GM12878 (cell line): ENCODE results near the gene CYP3A7. TPM values are rescaled to one million over a fixed set of nuclear protein-coding genes. Genes with fewer than 3 reads are reported as not detected.

Source experiments
- ATAC-seq: fragments of 200-7000 bp; cut with Tn5 transposase; 3 replicates; pipeline ENCODE4 v1.9.1; 2020; ENCODE audit warnings: mild to moderate bottlenecking, moderate library complexity
- BruUV-seq: library from RNA; stranded (reverse); fragments of 400-500 nt; replicated peaks from 2 replicates; lab custom pipeline; 2021; lab: Mats Ljungman, UMichigan
- CTCF ChIA-PET: fragments of 300-600 bp; sonication (Branson Sonifier 250); formaldehyde crosslinking; extraction: SDS; loops from one replicate; lab custom pipeline; 2021; ENCODE audit warnings: inconsistent platforms; lab: Yijun Ruan, JAX
- POLR2A ChIA-PET: fragments of 350-600 bp; formaldehyde crosslinking; extraction: SDS; loops from one replicate; lab custom pipeline; 2021; ENCODE audit warnings: inconsistent platforms; lab: Charles Lee
- RAD21 ChIA-PET: fragments of 300-600 bp; sonication (Branson Sonifier 250); formaldehyde crosslinking; loops from one replicate; lab custom pipeline; 2023; ENCODE audit warnings: antibody characterized with exemption; ENCODE audit not compliant: unreplicated experiment; lab: Charles Lee
- SMC1A ChIA-PET: fragments of 300-600 bp; sonication (Branson Sonifier 250); formaldehyde crosslinking; loops from one replicate; lab custom pipeline; 2023; ENCODE audit not compliant: unreplicated experiment, uncharacterized antibody; lab: Charles Lee
- DNase-seq: peaks from one replicate; pipeline ENCODE4 v3.0.0-alpha.2; 2011; ENCODE audit warnings: low read depth, low spot score
- FAIRE-seq: peaks from 3 replicates; lab custom pipeline; 2011; peaks lifted over from hg19 to GRCh38; lab: Jason Lieb, UNC
- H2AFZ ChIP-seq: 2 replicates; pipeline ENCODE4 v1.6.0; 2011; ENCODE audit warnings: low read depth, low read length, control low read depth; ENCODE audit not compliant: control insufficient read depth
- H3K27ac ChIP-seq: 2 replicates; pipeline ENCODE4 v1.5.1; 2011; ENCODE audit warnings: control low read depth; ENCODE audit not compliant: control insufficient read depth, insufficient read depth
- H3K27me3 ChIP-seq, 2 experiments: replicated peaks in 1 of 2; 2 replicates each; pipeline versions ENCODE4 v1.6.0 to v1.6.1; 2011; ENCODE audit warnings: low read length in 1 of 2; ENCODE audit not compliant: control insufficient read depth in 2 of 2, insufficient read depth in 2 of 2
- H3K36me3 ChIP-seq, 2 experiments: 2 replicates each; pipeline ENCODE4 v1.5.1; 2011; ENCODE audit warnings: low read length in 1 of 2; ENCODE audit not compliant: control insufficient read depth in 2 of 2, insufficient read depth in 2 of 2
- H3K4me1 ChIP-seq: 2 replicates; pipeline ENCODE4 v1.6.1; 2011; ENCODE audit warnings: mild to moderate bottlenecking, low read length, moderate library complexity, mixed read lengths; ENCODE audit not compliant: control insufficient read depth, insufficient read depth
- H3K4me2 ChIP-seq: 2 replicates; pipeline ENCODE4 v1.6.0; 2011; ENCODE audit warnings: control low read depth; ENCODE audit not compliant: control insufficient read depth, insufficient read depth
- H3K4me3 ChIP-seq: fragments of 200-600 bp; sonication (generic); 2 replicates; pipeline ENCODE4 v1.5.1; 2016
- H3K79me2 ChIP-seq: 2 replicates; pipeline ENCODE4 v1.6.0; 2011; ENCODE audit warnings: low read length; ENCODE audit not compliant: control insufficient read depth, insufficient read depth
- H3K9ac ChIP-seq: 2 replicates; pipeline ENCODE4 v1.8.0; 2011; ENCODE audit warnings: low read length, control low read depth, mixed read lengths; ENCODE audit not compliant: control insufficient read depth, insufficient read depth
- H3K9me3 ChIP-seq: replicated peaks from 3 replicates; pipeline ENCODE4 v1.5.1; 2011; ENCODE audit warnings: mild to moderate bottlenecking, low read length; ENCODE audit not compliant: control insufficient read depth, insufficient read depth
- H4K20me1 ChIP-seq: 2 replicates; pipeline ENCODE4 v1.6.0; 2011; ENCODE audit not compliant: control insufficient read depth, insufficient read depth
- RAD51 ChIP-seq: fragments of 450-650 bp; IDR thresholded peaks from 2 replicates; pipeline ENCODE4 v1.6.1; 2016; ENCODE audit warnings: moderate library complexity, mild to moderate bottlenecking, inconsistent platforms
- SPI1 ChIP-seq: IDR thresholded peaks from 2 replicates; pipeline ENCODE4 v1.6.1; 2011; ENCODE audit warnings: low read depth, mild to moderate bottlenecking, low read length, moderate library complexity, borderline replicate concordance; ENCODE audit not compliant: insufficient read depth
- TAF1 ChIP-seq: IDR thresholded peaks from 2 replicates; pipeline ENCODE4 v1.6.1; 2011; ENCODE audit warnings: mild to moderate bottlenecking, low read depth, low read length, borderline replicate concordance
- ZBTB40 ChIP-seq: fragments of 450-650 bp; IDR thresholded peaks from 2 replicates; pipeline ENCODE4 v1.6.1; 2016; ENCODE audit warnings: mild to moderate bottlenecking, moderate library complexity, borderline replicate concordance
- WGBS: methylation state at CpG from one replicate; pipeline ENCODE4 v1.1.6; 2016; ENCODE audit warnings: low lambda C conversion rate; ENCODE audit not compliant: insufficient replicate concordance, insufficient coverage; ENCODE audit errors: missing lambda C conversion rate; 5-methylcytosine and 5-hydroxymethylcytosine counted together
- in situ Hi-C: fragments of 300-500 bp; cut with MboI; formaldehyde crosslinking; loops from 9 replicates; pipeline ENCODE4 v1.14.3; 2018; ENCODE audit warnings: mixed read lengths
- intact Hi-C: fragments of 100-400 bp; cut with micrococcal nuclease; formaldehyde crosslinking; loops from one replicate; pipeline ENCODE4 v1.14.2; 2022; ENCODE audit not compliant: unreplicated experiment
- polyA plus RNA-seq, 11 experiments: library from polyadenylated mRNA; depleted of rRNA in 4 of 11; unstranded in 6 of 11; stranded (reverse) in 5 of 11; fragments of >200 nt; fragmentation: Nextera tagmentation in 4 of 11; fragmentation: Illumina TruSeq in 1 of 11; extraction: Ambion mirVana in 4 of 11; extraction: Trizol in 1 of 11; gene quantifications; 1 replicate in 1 of 11; 2 replicates in 10 of 11; pipeline versions ENCODE4 v1.2.1 to v1.2.3, GENCODE V29; 2011 to 2016; ENCODE audit warnings: inconsistent platforms in 2 of 11, missing spikeins in 2 of 11, low read depth in 1 of 11
- total RNA-seq, 4 experiments: library from RNA; depleted of rRNA in 3 of 4; stranded (reverse); fragments of >200 nt in 3 of 4; fragmentation: Illumina TruSeq in 1 of 4; extraction: Trizol in 1 of 4; gene quantifications; 2 replicates each; pipeline versions ENCODE4 v1.2.1 to v1.2.3, GENCODE V29; 2013 to 2021
- TF ChIP-seq, protein P1 (sequence below): fragments of 450-650 bp; IDR thresholded peaks from 2 replicates; pipeline ENCODE4 v1.6.1; 2018; ENCODE audit warnings: borderline replicate concordance, mild to moderate bottlenecking; ENCODE audit not compliant: partially characterized antibody

Gene CYP3A7
- total and polyA plus RNA-seq, 10 of the 15 experiments (the other 5 are each of a cell fraction or from before 2014, with no cell fraction given): 0.05 to 0.11 (median 0.06) TPM; not detected in 7

DNA sequence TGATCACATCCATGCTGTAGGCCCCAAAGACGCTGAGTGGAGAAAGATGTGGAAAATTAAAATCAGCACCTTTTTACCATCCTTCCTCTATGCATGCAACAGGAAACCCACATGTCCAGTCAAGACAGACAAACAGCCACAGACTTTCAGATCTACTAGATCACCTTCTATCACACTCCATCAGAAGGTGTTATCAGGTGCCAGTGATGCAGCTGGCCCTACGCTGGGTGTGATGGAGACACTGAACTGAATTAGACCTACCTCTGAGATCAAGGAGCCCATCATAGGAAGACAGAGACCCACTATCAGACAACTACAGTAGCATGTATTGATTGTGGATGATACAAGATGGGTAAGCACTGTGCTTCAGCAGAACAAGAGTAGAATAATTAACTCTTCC lies 33.5 kb upstream of the CYP3A7 start:
- Histone ChIP-seq H3K4me1 (peaks cover 5% of the 10 kb centered on the region), H3K9ac (no peak overlapping the region), H3K36me3 (no peaks in the 10 kb centered on the region), H2AFZ (no peak overlapping the region), H4K20me1 (no peaks in the 10 kb centered on the region), H3K79me2 (no peaks in the 10 kb centered on the region), H3K4me3 (no peak overlapping the region), H3K4me2 (peak overlapping the region; percentile 54; the same call in 1 of the 2 replicates), H3K9me3 (no peaks in the 10 kb centered on the region; the same call in 2 of the 3 replicates), H3K27me3 (no peaks in the 10 kb centered on the region), H3K27ac (no peak overlapping the region)
- TF ChIP-seq RAD51: no peak
- TF ChIP-seq SPI1: no peak
- TF ChIP-seq, protein P1, sequence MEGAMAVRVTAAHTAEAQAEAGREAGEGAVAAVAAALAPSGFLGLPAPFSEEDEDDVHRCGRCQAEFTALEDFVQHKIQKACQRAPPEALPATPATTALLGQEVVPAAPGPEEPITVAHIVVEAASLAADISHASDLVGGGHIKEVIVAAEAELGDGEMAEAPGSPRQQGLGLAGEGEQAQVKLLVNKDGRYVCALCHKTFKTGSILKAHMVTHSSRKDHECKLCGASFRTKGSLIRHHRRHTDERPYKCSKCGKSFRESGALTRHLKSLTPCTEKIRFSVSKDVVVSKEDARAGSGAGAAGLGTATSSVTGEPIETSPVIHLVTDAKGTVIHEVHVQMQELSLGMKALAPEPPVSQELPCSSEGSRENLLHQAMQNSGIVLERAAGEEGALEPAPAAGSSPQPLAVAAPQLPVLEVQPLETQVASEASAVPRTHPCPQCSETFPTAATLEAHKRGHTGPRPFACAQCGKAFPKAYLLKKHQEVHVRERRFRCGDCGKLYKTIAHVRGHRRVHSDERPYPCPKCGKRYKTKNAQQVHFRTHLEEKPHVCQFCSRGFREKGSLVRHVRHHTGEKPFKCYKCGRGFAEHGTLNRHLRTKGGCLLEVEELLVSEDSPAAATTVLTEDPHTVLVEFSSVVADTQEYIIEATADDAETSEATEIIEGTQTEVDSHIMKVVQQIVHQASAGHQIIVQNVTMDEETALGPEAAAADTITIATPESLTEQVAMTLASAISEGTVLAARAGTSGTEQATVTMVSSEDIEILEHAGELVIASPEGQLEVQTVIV: no peak
- TF ChIP-seq TAF1: no peak
- no peak for TF ChIP-seq ZBTB40
- no TSS peak for BruUV-seq
- intact Hi-C loops (no loop called here), in situ Hi-C loops (no loop called here)
- DNase-seq (no peak), ATAC-seq (peak; percentile 54), FAIRE-seq (no peak)
- ChIA-PET RAD21 (interaction anchor here (1.2 kb wide), 1 partner anchor 71 kb away, joined by 3 read pairs; no protein-coding TSS in a partner anchor), CTCF (no interaction called here), SMC1A (interaction anchor here (0.8 kb wide), 1 partner anchor 284 kb away, joined by 4 read pairs; no protein-coding TSS in a partner anchor), POLR2A (no interaction called here)
- WGBS: 32% methylated on average over 2 of the region's 2 CpGs
